C4-2B (cell line): ENCODE measurements around the gene SURF6.

Experiments used
- H3K27ac ChIP-seq: fragments of 450-650 bp; 2 replicates; pipeline ENCODE4 v1.5.1; 2017
- ZFX ChIP-seq: fragments of 450-650 bp; IDR thresholded peaks from 2 replicates; pipeline ENCODE4 v1.6.1; 2017
- TF ChIP-seq, protein P1 (sequence below): fragments of 450-650 bp; conservative IDR thresholded peaks from 2 replicates; pipeline ENCODE4 v1.5.1; 2017; ENCODE audit warnings: mild to moderate bottlenecking

SURF6 gene

GRCh38 chr9:133335924-133336811, at the start of gene SURF6:
Gene SURF6, minus strand, starts transcription at chr9:133336188. Its CDS starts 56 bp downstream, at chr9:133336132.
- TF ChIP-seq ZFX: peak; percentile 79; the same call in 1 of the 2 replicates
- TF ChIP-seq, protein P1, sequence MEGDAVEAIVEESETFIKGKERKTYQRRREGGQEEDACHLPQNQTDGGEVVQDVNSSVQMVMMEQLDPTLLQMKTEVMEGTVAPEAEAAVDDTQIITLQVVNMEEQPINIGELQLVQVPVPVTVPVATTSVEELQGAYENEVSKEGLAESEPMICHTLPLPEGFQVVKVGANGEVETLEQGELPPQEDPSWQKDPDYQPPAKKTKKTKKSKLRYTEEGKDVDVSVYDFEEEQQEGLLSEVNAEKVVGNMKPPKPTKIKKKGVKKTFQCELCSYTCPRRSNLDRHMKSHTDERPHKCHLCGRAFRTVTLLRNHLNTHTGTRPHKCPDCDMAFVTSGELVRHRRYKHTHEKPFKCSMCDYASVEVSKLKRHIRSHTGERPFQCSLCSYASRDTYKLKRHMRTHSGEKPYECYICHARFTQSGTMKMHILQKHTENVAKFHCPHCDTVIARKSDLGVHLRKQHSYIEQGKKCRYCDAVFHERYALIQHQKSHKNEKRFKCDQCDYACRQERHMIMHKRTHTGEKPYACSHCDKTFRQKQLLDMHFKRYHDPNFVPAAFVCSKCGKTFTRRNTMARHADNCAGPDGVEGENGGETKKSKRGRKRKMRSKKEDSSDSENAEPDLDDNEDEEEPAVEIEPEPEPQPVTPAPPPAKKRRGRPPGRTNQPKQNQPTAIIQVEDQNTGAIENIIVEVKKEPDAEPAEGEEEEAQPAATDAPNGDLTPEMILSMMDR: no peak
- peak within 1 kb of the TSS; percentile 89 for H3K27ac ChIP-seq

- H3K27ac ChIP-seq: no peak overlapping the region
- TF ChIP-seq ZFX: no peak
- TF ChIP-seq, protein P1: no peak
Observed at GRCh38 chr9:133385452-133385851, 49.5 kb upstream of the SURF6 start.

DNA sequence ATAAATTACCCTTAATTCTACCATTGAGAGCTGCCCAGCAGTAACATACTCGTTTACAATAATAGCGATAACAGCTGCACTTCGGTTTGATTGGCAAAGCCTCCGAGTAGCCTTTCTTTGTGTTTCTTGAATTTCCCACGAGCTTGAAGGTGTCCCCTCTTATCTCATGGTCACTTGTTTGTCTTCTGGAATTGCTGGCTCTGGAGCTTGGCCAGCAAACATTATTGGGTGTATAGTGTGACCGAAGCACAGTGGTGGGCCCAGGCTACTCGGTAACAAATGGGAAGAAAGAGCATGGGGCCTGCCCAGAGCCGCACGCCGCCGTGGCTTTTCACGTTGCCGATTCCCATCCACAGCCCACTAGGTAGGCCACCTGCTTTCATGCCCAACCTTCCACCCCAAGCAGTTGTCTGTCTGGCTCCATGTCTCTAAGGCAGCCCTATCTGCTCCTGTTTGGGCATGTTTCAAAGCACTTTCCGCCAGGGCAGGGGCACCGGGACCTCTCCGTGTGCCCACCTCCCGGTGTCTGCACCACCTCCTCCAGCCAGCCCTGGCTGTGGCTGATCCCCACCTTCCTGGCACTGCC, 48.8 kb upstream of the SURF6 start:
- H3K27ac ChIP-seq: no peak overlapping the region
- TF ChIP-seq, protein P1: no peak
- TF ChIP-seq ZFX: no peak

GRCh38 chr9:133383438-133383837, 47.5 kb upstream of the SURF6 start:
- H3K27ac ChIP-seq: no peak overlapping the region
- no peak for TF ChIP-seq ZFX
- TF ChIP-seq, protein P1: no peak

DNA sequence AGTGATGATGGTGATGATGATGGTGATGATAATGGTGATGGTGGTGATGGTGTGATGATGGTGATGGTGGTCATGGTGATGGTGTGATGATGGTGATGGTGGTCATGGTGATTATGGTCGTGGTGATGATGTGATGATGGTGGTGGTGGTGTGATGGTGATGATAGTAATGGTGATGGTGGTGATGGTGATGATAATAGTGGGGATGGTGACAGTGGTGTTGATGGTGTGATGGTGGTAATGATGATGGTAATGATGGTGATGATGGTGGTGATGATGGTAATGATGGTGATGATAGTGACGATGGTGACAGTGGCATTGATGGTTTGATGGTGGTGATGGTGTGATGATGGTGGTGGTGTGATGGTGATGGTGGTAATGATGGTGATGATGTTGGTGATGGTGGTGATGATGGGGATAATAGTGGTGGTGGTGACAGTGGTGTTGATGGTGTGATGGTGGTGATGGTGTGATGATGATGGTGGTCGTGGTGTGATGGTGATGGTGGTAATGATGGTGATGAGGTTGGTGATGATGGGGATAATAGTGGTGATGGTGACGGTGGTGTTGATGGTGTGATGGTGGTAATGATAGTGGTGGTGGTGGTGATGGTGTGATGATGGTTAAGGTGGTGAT, 46.6 kb upstream of the SURF6 start:
- H3K27ac ChIP-seq: no peak overlapping the region
- no peak for TF ChIP-seq ZFX
- TF ChIP-seq, protein P1: no peak

GRCh38 chr9:133380734-133381133, 44.7 kb upstream of the SURF6 start:
- no peak for TF ChIP-seq ZFX
- TF ChIP-seq, protein P1: no peak
- H3K27ac ChIP-seq: no peak overlapping the region
